Panc1 (cell line): ENCODE results near the gene CNTN5.

Experiments used
- CTCF ChIP-seq: fragments of 450-650 bp; IDR thresholded peaks from 2 replicates; pipeline ENCODE4 v1.5.1; 2017; ENCODE audit warnings: mild to moderate bottlenecking
- POLR2AphosphoS5 ChIP-seq: IDR thresholded peaks from 2 replicates; pipeline ENCODE4 v1.6.1; 2012; ENCODE audit warnings: mild to moderate bottlenecking, low read depth, low read length, moderate library complexity

GRCh38 chr11:99638073-99638553, 617.4 kb downstream of the CNTN5 start:
- TF ChIP-seq POLR2AphosphoS5 (no peak), CTCF (no peak)
